GM10248 (cell line): ENCODE results near the gene NDC80.
"Not testable (repeated sequence)": the region's sequence is repeated elsewhere in the genome, so short reads cannot be mapped to it uniquely, and the experiment has no call there.

ENCODE experiments used
- CTCF ChIA-PET: fragments of 300-600 bp; sonication (Branson Sonifier 250); formaldehyde crosslinking; extraction: SDS; loops from one replicate; lab custom pipeline; 2021; ENCODE audit warnings: antibody characterized with exemption; lab: Yijun Ruan, JAX
- POLR2A ChIA-PET: fragments of 350-650 bp; sonication (Branson Sonifier 250); formaldehyde crosslinking; extraction: SDS; loops from one replicate; lab custom pipeline; 2020; ENCODE audit warnings: antibody characterized with exemption; lab: Yijun Ruan, JAX
- DNase-seq: peaks from one replicate; pipeline ENCODE4 v3.0.0; 2012; ENCODE audit errors: extremely low spot score
- CTCF ChIP-seq: IDR thresholded peaks from 2 replicates; pipeline ENCODE4 v1.5.1; 2012; ENCODE audit warnings: mild to moderate bottlenecking, low read depth; ENCODE audit errors: extremely low read depth, missing control alignments, control extremely low read depth

Gene NDC80

GRCh38 chr18:2657788-2658458 lies 86.6 kb downstream of the NDC80 start:
- no peak for TF ChIP-seq CTCF
- DNase-seq = peak; percentile 32
- CTCF ChIA-PET = interaction anchor here (1.2 kb wide), 1 partner anchor 42 kb away, joined by 3 read pairs; no protein-coding TSS in a partner anchor
- POLR2A ChIA-PET = no interaction called here

GRCh38 chr18:2660849-2661248 lies 89.5 kb downstream of the NDC80 start:
- DNase-seq, CTCF ChIA-PET, POLR2A ChIA-PET: not testable (repeated sequence)

- POLR2A ChIA-PET, CTCF ChIA-PET, DNase-seq: not testable (repeated sequence)
Observed at GRCh38 chr18:2662288-2662687, 90.9 kb downstream of the NDC80 start.

GRCh38 chr18:2662990-2663389 lies 91.6 kb downstream of the NDC80 start:
- POLR2A ChIA-PET = no interaction called here
- DNase-seq = no peak
- CTCF ChIA-PET = no interaction called here
- no peak for TF ChIP-seq CTCF
